CD1c-positive myeloid dendritic cell (primary cell): Measurements from ENCODE around the gene AFF2.
A peak's percentile ranks its signal among the peaks of the same experiment; 100 is the strongest.

ENCODE experiments used
- DNase-seq: peaks from one replicate; pipeline ENCODE4 v3.0.0-alpha.2; 2016; ENCODE audit errors: extremely low spot score

AFF2 gene

DNA sequence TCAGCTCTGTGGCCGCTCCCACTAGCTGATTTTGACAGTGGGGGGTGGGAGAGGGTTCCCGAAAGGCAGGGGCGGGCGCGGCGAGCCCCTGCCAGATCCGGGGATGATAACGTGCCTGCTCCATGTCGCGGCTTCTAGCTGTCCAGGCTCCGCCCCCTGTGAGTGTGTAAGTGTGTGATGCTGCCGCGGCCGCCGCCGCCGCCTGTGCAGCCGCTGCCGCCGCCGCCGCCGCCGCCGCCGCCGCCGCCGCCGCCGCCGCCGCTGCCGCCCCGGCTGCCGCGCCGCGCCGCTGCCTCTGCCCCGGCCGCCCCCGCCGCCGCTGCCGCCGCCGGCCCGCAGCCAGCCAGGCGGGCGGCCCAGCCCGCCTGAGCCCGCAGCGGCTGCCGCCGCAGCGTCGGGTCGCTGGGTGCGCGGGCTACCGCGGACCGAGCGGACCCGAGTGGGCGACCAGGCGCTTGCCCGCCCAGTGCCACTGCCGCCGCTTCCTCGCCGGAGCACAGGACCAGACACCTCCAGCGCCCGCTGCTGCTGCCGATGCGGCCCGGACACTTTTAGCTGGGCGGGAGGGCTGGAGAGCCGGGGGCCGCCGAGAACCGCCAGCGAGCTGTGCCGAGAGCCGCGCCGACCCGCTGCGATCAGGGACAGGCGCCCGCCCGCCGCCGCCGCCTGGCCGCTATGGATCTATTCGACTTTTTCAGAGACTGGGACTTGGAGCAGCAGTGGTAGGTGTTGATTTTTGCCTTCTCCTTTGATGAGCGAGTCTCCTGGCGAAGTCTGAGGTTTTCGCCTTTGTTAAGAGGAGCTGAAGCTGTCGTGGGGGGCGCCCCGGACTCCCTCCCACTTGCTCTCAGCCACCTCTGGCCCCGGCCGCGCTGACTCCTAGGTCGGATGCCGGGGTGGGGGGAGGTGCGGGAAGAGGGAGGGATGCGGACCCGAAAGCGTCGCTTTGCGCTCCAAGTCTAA lies at the start of gene AFF2:
AFF2 (plus strand) TSS at position 195 of the 963 bp plus-strand sequence; CDS start at position 676, 481 bp downstream.
- peak; percentile 37 for DNase-seq

- peak; percentile 12 for DNase-seq
Observed at GRCh38 chrX:148457279-148457678, 43.1 kb upstream of the AFF2 start.

- peak; percentile 1 for DNase-seq
Observed at GRCh38 chrX:148459343-148459742, 41.1 kb upstream of the AFF2 start.

GRCh38 chrX:148466292-148466691 lies 34.1 kb upstream of the AFF2 start:
- DNase-seq: no peak

GRCh38 chrX:148470324-148470723 lies 30.1 kb upstream of the AFF2 start:
- DNase-seq: no peak

- no peak for DNase-seq
Observed at GRCh38 chrX:148474030-148474429, 26.4 kb upstream of the AFF2 start.

DNA sequence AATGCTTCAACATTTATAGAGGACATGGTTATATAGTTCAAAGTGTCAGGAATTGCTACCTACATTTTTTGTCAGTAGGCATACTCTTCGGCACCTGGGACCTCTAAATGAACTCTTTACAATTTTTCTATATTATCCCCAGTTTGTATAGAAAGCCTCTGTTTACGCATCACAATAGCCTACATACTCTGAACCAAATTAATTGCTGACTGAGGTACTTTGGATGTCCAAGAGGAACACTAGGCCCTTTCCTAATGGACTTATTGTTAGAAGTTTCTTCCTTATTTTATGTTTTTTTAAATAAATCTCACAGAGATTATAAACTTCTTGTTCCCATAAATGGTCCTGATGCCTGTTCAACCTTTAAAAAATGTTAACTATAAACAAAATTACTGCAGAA lies 8.4 kb upstream of the AFF2 start:
- DNase-seq: no peak

DNA sequence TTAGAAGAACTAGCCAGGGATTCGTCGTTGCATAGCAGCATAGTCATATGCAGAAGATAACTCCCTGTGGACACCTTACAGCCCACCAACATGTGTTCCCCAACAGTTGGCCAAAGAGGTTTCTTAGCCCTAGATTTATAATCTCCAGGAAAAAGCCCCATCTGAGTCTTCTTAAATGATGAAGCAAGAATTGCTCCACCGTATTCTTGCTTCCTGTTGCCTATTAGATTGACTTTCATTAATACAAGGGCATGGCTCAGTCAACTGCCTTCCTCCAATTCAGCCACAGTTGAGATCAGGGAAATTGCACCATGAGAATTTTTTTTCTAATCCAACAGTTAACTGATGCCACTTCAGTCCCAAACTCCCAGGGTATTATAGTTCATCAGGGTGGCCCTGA lies 5.2 kb upstream of the AFF2 start:
- peak; percentile 6 for DNase-seq

DNA sequence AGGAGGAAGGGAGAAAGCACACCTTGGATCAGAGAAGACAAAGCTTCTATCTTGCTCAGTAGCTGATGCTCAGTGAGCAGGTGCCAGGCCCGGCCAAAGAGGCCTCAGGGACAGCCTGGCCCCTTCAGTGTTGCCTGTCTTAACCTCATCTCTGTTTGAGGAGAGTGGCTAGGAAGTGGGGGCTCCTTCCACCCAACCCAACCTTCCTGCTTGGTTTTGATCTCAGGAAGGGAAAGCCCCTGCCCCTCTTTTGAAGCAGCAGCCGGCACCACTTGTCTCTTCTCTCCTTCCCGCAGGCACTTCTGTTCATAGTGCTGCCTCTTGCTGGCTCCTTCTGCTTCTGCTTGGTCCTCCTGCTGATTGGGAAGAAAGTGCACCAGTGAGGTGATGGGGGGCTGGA lies 2.4 kb upstream of the AFF2 start:
- no peak for DNase-seq

GRCh38 chrX:148499638-148500422 lies 587 bp upstream of the AFF2 start:
- no peak for DNase-seq

DNA sequence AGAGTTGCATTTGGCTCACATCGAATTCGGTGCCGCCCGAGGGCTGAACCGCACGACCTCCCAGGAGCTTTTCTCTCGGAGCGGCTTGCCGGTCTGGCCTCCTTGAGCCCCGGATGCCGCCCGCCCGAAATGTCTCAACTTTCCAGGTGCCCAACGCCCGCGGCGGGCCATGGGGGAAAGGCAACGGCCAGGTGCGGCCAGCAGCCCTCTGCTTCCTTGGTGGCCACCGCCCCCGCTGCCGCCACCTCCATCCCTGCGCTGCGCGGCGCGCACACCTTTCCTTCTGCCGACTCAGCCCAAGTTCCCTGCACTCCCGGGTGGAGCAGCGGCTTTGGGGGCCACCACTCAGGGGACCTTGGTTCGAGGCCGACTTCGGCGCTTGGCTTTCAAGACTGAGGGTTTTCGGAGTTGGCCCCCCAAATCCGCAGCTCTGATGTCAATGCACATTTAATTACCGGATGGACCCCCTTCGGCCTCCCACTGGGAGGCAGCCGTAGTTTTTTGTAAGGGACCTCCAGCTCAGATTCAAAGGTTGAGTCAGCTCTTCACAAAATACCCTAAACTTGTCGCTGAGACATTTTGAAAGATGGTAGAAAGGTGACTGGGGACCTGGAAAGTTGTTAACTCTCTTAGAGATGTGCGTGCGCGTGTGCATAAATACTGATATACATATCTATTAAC lies 1.1 kb downstream of the AFF2 start:
- no peak for DNase-seq

DNA sequence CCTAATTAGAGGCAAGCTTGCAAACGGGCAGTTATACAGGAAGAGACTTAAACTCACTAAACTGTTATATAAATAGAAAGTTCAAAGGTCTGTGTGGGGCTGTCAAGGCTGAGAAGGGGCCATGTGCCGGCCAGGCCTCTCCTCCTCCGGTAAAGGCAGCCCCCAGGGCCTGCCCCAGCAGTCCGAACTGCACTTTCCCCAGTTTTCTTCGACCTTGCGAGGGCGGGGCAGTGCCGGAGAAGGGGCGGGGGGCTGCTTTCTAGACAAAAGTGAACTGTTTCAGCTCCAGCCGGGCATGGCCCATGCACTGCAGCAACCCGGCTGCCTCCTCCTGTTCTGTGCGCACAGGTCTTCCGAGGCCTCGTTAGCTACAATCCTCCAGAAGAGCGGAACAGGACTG lies 4.1 kb downstream of the AFF2 start:
- DNase-seq: no peak

DNA sequence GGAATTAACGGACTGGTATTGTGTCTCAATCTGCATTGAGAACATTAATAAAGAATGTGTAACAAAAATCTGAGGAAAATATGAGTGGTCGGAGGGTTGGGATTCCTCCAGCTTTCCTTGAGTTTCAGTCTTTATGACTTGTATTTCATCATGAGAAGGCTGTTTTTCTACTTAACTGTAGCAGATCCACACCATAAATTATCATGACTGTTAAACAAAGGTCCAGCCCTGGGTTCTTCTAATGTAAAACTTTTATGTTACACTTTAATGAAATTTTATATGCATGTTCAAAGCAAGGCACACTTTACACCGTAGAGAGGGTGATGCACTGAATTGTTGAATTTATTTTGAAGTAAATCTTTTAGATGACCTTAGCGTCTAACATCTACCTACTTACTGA lies 7.0 kb downstream of the AFF2 start:
- no peak for DNase-seq

DNA sequence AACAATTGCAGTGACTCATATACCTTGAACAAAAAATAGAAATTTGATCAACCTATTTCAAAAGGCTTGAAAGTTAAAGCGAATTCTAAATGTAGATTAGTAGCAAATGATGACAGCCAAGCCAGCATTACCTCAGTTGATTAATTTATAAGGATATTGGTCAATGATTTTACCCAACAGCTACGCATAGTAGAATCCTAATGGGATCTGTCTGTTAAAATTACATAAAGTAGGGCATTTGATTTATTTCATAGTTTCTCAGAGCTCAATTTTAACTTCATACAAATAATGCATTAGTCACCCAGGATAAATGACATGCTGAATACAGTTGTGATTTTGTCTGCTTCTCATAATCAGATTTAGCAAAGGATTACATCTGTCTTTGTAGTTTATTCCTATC lies 12.0 kb downstream of the AFF2 start:
- no peak for DNase-seq

- DNase-seq: no peak
Observed at GRCh38 chrX:148513661-148514060, 13.2 kb downstream of the AFF2 start.

GRCh38 chrX:148517176-148517575 lies 16.8 kb downstream of the AFF2 start:
- DNase-seq: no peak

- DNase-seq: no peak
Observed at GRCh38 chrX:148522006-148522405, 21.6 kb downstream of the AFF2 start.

DNA sequence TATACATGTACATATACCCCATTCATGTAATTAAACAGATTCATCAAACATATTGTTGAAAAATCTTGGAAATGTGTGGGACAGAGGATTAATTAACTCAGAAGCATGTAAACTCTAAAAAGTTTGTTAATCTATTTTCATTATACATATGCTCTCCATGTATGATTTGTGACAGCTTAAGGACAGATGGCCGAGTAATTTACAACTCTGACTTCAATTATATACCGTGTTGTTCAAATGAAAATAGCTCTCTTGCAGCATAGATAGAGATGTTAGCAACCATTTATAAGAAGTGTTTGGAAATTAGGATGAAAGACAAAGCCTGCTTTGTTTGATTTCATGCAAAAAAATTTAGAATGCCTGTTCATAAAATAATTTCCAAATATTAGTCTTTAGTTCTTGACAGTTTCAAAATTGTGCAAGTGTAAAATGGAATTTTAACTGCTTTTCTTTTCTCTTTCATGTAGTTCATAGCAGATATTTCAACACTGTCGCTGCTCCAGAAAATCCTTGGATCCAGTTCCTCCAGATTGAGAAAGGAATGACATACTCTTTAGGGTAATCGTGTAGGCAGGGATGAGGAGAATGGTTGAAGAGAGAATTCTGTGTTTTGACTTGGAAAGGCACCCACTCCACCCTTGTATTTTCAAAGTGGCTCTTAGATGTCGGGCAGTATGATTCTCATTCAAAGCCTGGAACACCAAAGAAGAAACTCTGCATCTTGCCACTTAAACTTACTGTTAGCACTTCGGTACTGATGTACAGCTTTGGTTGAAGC lies 23.1 kb downstream of the AFF2 start:
- DNase-seq: no peak

DNA sequence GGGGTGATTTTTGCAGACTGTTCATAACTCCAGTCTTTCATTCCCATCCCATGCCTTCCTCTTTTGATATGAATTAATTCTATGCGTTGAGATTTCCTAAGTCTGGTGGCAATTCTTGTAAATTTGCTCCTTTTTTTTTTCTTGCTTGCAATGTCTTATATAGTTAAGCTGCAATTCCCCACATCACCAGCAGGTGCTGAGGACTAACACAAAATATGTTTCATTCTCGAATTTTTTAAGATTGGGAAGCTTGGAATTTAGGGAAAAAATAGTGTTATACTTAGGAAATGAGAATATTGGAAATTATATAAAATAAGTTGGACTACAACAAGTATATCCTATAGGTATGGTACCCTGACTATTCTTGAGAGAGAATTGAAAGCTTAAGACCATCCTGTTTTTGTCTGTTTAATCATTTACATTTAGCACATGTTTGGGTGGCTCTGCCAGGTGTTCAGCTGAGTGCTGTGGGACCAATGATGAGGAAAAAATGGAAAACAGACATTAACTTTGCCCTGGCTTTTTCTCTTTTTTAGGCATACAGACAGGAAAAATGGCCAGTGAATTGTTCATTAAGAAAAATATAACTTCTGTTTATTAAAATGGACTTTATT lies 30.2 kb downstream of the AFF2 start:
- DNase-seq: peak; percentile 24

DNA sequence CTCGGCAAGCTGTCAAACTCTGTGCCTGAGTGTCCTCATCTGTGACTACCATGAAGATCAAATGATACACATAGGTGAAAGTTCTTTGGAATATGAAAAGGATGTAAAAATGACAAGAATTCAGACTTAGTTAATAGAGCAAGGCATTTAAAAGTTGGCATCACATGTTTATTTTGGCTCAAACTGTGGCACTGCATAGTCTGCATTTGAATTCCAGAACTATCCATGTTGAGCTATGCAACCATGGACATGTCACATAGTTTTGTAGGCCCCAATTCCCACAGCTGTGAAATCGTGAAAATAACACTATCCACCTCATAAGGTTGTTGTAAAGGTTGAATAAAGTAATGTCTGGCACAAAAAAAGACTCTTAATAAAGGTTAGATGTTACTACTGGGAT lies 33.9 kb downstream of the AFF2 start:
- DNase-seq: no peak

DNA sequence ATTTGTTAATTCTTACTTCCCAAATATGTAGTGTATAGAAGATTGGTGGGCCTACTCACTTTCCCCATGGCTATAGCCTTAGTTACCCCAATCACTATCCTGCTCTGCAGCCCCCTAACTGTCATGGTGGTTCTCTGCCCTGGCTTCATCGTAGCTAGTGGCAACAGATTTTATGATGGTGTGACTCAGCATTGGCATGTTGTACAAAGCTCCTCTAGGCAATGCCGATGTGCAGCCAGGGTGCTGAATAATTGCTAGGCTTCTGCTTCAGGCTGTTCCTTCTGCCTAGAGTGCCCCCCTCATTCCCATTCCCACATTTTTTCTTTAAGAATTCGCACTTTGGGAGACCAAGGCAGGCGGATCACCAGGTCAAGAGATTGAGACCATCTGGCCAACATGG lies 35.2 kb downstream of the AFF2 start:
- DNase-seq: no peak
